OCI-LY7 (cell line): Measurements from ENCODE around the gene FAM234B.

Source experiments
- EZH2phosphoT487 ChIP-seq: fragments of 200-600 bp; sonication (generic); IDR thresholded peaks from 2 replicates; pipeline ENCODE4 v1.6.1; 2018; ENCODE audit warnings: low read depth, borderline replicate concordance, mild to moderate bottlenecking, mixed run types, antibody characterized with exemption, low read length, moderate library complexity, mixed read lengths
- TF ChIP-seq, protein P1 (sequence below): fragments of 200-600 bp; sonication (generic); conservative IDR thresholded peaks from 2 replicates; pipeline ENCODE4 v1.5.1; 2014; ENCODE audit warnings: mild to moderate bottlenecking, antibody characterized with exemption, low read length, moderate library complexity, mixed read lengths

DNA sequence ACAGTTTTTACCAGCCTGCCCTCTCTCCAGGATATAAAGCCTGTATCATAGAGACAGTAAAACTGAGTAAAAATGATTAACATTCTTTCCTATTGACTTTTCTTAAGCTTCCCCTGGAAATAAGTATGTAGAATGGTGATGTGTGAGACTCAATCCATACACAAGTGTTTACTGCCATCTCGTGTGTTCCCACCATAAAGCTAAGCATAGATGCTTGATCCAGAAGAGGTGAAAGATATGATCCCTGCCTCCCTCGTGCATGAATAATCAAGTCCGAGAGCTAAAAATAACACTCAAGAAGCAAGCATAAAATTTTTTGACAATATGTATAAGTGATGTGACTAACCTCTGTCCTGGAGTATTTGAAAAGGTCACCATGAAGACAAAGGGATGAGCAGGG, 76.2 kb downstream of the FAM234B start:
- TF ChIP-seq, protein P1, sequence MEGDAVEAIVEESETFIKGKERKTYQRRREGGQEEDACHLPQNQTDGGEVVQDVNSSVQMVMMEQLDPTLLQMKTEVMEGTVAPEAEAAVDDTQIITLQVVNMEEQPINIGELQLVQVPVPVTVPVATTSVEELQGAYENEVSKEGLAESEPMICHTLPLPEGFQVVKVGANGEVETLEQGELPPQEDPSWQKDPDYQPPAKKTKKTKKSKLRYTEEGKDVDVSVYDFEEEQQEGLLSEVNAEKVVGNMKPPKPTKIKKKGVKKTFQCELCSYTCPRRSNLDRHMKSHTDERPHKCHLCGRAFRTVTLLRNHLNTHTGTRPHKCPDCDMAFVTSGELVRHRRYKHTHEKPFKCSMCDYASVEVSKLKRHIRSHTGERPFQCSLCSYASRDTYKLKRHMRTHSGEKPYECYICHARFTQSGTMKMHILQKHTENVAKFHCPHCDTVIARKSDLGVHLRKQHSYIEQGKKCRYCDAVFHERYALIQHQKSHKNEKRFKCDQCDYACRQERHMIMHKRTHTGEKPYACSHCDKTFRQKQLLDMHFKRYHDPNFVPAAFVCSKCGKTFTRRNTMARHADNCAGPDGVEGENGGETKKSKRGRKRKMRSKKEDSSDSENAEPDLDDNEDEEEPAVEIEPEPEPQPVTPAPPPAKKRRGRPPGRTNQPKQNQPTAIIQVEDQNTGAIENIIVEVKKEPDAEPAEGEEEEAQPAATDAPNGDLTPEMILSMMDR: no peak
- TF ChIP-seq EZH2phosphoT487: no peak
